Memory B cell (primary cell): Measurements from ENCODE around the gene ADA.
A peak's percentile ranks its signal among the peaks of the same experiment; 100 is the strongest.
"Not testable (repeated sequence)": the region's sequence is repeated elsewhere in the genome, so short reads cannot be mapped to it uniquely, and the experiment has no call there.

Experiments
- ATAC-seq: fragments of 150-1000 bp; cut with Tn5 transposase; 2 replicates; pipeline ENCODE4 v1.10.0; 2021; ENCODE audit warnings: low read depth, mild to moderate bottlenecking, moderate library complexity
- DNase-seq, 2 donors: peaks; one replicate each; pipeline ENCODE4 v3.0.0; 2022; ENCODE audit warnings: low spot score in 2 of 2
- H3K27ac Mint-ChIP-seq: one replicate; pipeline ENCODE4 v1.8.0; 2022; ENCODE audit warnings: mild to moderate bottlenecking, moderate library complexity, mixed read lengths
- H3K27me3 Mint-ChIP-seq: one replicate; pipeline ENCODE4 v1.8.0; 2022; ENCODE audit warnings: mixed read lengths
- H3K36me3 Mint-ChIP-seq: one replicate; pipeline ENCODE4 v1.8.0; 2022; ENCODE audit warnings: mild to moderate bottlenecking, mixed read lengths
- H3K4me1 Mint-ChIP-seq: one replicate; pipeline ENCODE4 v1.8.0; 2022; ENCODE audit warnings: mixed read lengths
- H3K4me3 Mint-ChIP-seq: one replicate; pipeline ENCODE4 v1.8.0; 2022; ENCODE audit warnings: mild to moderate bottlenecking, moderate library complexity, mixed read lengths
- H3K9me3 Mint-ChIP-seq: one replicate; pipeline ENCODE4 v1.8.0; 2022; ENCODE audit warnings: mixed read lengths

ADA gene

DNA sequence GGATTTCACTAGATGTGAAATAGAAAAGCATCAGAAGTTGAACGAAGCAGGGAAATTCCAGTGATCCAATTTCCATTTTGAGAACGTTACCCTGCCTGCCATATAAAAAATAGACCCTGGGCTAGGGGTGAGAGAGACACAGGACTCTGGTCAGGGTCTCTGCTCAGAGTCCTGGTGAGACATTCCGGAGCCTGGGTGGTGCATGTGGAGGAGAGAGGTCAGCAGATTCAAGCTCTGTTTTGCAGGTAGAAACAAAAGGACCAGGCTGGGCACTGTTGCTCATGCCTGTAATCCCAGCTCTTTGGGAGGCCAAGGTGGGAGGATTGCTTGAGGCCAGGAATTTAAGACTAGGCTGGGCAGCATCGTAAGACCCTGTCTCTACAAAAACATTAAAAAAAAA, 51.2 kb downstream of the ADA start:
- DNase-seq (no peak), ATAC-seq (no peak)
- H3K4me3 Mint-ChIP-seq: peak overlapping the region; percentile 84
- peaks cover 12% of the 10 kb centered on the region for H3K36me3 Mint-ChIP-seq
- H3K27ac Mint-ChIP-seq: no peak overlapping the region
- no peaks in the 10 kb centered on the region for H3K27me3 Mint-ChIP-seq
- peaks cover 40% of the 10 kb centered on the region for H3K4me1 Mint-ChIP-seq
- no peaks in the 10 kb centered on the region for H3K9me3 Mint-ChIP-seq

DNA sequence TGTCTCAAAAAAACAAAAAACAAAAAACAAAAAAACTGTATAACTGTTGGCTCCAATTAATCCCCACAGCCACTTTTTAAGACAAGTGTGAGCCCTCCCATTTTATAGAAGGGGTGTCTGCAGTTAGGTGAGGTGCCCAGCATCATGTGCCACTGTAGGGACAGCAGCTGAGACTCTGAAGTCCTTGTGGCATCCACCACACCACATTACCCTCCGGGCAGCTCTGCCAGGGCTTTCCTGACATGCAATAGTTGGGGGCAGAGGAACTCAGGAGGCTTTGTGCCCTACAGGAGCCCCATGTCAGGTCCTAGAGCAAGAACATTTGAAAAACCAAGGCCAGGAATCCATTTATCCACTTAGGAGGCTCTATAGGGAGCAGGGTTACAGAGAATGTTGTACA, 51.8 kb downstream of the ADA start:
- ATAC-seq (no peak), DNase-seq (no peak)
- H3K36me3 Mint-ChIP-seq: peaks cover 10% of the 10 kb centered on the region
- peak overlapping the region; percentile 84 for H3K4me3 Mint-ChIP-seq
- H3K4me1 Mint-ChIP-seq: peaks cover 42% of the 10 kb centered on the region
- H3K27ac Mint-ChIP-seq: no peak overlapping the region
- H3K9me3 Mint-ChIP-seq: no peaks in the 10 kb centered on the region
- H3K27me3 Mint-ChIP-seq: no peaks in the 10 kb centered on the region

DNA sequence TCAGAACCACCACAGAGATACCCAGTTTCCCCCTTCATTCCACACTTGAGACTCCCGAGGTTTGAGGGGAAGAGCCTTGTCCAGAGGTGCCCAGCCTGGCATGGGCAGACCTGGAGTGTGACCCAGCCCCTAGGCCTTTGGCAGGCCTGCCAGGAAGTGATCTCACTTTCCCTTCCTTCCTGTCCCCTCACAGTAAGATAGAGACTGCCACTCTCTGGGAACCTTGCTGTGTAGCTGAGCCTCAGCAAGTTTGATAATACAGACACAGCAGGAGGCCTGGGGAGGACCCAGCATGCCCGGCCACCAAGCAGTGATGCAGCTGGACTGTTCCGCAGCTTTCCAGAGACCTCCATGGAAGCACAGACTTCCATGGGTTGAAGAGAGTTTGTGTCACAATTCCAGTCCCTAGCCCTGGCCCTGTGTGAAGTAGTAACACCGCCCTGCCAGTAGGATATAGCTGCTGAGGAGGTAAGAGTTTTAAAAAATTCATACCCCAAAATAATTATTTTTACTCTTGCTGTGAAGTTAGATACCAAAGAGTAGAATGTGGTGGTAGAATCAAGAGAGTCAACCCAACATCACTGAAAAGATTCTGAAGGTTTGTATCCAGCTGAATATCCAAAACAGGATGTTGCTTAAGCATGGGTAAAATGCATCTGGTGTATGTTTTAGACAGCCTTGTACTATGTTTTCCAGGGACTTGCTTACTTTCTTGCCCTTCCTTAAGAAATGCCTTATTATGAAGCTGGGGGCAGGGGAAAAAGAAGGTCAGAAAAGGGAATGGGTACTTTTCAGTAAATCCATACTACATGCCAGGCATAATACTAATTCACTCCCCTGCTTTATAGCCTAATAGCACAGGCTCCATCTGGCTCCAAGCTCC, 52.8 kb downstream of the ADA start:
- ATAC-seq (peak; percentile 33), DNase-seq (no peak)
- Mint-ChIP-seq H3K27ac (no peak overlapping the region), H3K4me3 (peak overlapping the region; percentile 84), H3K36me3 (peaks cover 16% of the 10 kb centered on the region), H3K4me1 (peaks cover 49% of the 10 kb centered on the region), H3K27me3 (no peaks in the 10 kb centered on the region), H3K9me3 (no peaks in the 10 kb centered on the region)

DNA sequence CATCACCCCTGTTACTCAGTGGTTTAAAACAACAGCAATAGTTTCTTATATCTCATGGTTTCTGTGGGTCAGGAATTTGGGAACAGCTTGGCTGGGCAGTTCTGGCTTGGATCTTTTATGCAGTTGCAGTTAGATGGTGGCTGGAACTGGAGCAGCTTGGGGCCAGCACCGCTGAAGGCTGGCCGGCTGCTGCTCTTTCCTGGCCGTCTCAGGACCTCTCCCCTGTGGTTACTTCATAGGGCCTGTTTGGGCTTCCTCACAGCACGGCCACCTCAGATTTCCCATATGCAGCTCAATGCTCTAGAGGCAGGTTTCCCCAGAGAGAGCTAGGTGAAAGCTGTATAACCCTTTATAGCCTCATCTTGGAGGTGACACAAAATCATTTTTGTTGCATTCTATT, 53.6 kb downstream of the ADA start:
- peaks cover 20% of the 10 kb centered on the region for H3K36me3 Mint-ChIP-seq
- H3K27me3 Mint-ChIP-seq: no peaks in the 10 kb centered on the region
- no peaks in the 10 kb centered on the region for H3K9me3 Mint-ChIP-seq
- no peak for DNase-seq
- H3K27ac Mint-ChIP-seq: no peak overlapping the region
- H3K4me1 Mint-ChIP-seq: peaks cover 53% of the 10 kb centered on the region
- H3K4me3 Mint-ChIP-seq: peak overlapping the region; percentile 84
- no peak for ATAC-seq

DNA sequence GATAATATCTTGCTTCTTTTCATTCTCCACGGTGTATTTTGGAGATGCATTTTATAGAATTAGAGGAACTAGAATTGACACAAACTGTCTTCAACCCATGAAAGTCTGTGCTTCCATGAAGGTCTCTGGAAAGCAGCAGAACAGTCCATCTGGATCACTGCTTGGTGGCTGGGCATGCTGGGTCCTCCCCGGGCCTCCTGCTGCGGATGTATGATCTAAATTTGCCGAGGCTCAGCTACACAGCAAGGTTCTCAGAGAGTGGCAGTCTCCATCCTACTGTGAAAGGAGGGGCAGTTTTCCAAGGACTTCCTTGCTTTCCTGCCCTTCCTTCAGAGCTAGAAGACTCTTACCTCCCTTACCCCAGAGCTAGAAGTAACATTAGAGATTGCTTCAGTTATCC, 54.0 kb downstream of the ADA start:
- no peaks in the 10 kb centered on the region for H3K9me3 Mint-ChIP-seq
- ATAC-seq (no peak), DNase-seq (no peak)
- peaks cover 57% of the 10 kb centered on the region for H3K4me1 Mint-ChIP-seq
- H3K27ac Mint-ChIP-seq: no peak overlapping the region
- peaks cover 24% of the 10 kb centered on the region for H3K36me3 Mint-ChIP-seq
- H3K27me3 Mint-ChIP-seq: no peaks in the 10 kb centered on the region
- peak overlapping the region; percentile 84 for H3K4me3 Mint-ChIP-seq

DNA sequence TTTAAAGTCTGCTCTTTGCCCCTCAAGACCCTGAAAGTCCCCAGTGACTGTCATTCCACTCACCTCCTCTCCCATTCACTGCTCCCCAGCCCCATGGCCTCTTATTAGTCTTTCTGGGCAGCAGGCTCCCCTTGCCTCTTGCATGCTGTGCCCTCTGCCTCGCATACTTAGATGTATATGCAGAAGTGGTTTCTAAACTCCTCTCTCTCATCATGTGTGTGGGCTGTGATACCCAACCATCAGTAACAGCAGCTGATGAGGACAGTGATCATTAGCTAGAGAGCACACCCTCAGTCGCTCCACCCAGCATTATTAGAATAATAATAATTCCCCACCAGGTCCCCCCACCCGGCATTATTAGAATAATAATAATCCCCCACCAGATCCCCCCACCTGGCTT, 54.6 kb downstream of the ADA start:
- Mint-ChIP-seq H3K4me3 (peak overlapping the region; percentile 66), H3K36me3 (peaks cover 21% of the 10 kb centered on the region), H3K4me1 (peaks cover 59% of the 10 kb centered on the region), H3K27me3 (no peaks in the 10 kb centered on the region), H3K27ac (no peak overlapping the region), H3K9me3 (no peaks in the 10 kb centered on the region)
- ATAC-seq (peak; percentile 62), DNase-seq (no peak)

DNA sequence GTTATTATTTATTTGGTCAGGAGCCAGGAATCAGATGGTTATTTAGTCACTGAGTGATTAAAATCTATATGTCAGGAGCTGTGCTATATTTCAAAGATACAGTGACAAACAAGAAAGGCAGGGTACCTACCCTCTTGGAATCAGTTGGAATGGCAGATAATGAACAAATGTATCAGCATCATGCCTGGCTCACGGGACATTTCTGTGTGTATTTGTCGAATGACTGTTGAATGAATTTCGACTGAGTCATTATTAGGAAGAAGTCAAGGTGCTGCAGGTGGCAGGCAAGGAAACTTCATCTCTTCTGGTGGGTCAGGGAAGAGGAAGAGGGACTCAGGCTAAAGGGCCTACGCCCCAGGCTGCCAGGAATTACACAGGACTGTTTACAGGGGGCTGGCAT, 55.5 kb downstream of the ADA start:
- DNase-seq (no peak), ATAC-seq (no peak)
- no peak overlapping the region for H3K27ac Mint-ChIP-seq
- peaks cover 62% of the 10 kb centered on the region for H3K4me1 Mint-ChIP-seq
- H3K27me3 Mint-ChIP-seq: no peaks in the 10 kb centered on the region
- H3K4me3 Mint-ChIP-seq: peak overlapping the region; percentile 66
- H3K36me3 Mint-ChIP-seq: peaks cover 24% of the 10 kb centered on the region
- H3K9me3 Mint-ChIP-seq: no peaks in the 10 kb centered on the region

DNA sequence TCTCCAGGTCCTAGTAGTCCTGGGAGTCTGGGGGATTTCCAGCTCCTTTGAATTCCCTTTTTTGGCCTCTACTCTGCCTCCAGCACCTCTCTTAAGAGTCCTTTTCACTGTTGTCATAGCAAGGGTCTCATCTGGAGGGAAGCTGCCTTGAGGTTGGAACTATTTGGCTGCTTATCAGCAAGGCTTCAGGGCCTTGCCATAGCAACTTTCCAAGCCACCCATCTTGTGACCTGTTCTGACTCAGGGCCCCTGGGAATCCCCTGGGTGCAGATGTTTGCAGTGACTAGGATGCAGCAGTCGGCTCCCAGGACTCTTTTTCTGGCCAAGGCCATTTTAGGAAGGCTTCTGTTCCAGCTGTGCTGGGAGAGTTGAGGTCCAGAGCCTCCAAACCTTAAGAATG, 56.8 kb downstream of the ADA start:
- no peaks in the 10 kb centered on the region for H3K9me3 Mint-ChIP-seq
- DNase-seq: no peak
- no peaks in the 10 kb centered on the region for H3K27me3 Mint-ChIP-seq
- peak; percentile 57 for ATAC-seq
- H3K36me3 Mint-ChIP-seq: peaks cover 25% of the 10 kb centered on the region
- H3K27ac Mint-ChIP-seq: peak overlapping the region; percentile 93
- peak overlapping the region; percentile 55 for H3K4me3 Mint-ChIP-seq
- peaks cover 53% of the 10 kb centered on the region for H3K4me1 Mint-ChIP-seq

DNA sequence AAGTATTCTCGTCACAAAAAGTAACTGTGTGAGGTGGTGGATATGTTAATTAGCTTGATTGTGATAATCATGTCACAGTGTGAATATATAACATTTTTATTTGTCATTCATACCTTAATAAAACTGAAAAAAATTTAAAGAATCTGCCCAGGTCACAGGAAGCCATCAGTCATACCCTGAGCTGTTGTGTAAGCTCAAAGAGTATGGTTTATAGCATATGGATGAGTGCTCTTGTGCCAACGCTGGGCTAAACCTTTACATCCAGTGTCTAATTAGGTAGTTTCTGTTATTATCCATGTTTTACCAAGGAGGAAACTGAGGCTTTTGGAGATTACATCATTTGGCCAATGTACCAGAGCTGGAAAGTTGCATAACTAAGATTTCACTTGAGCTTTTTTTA, 57.7 kb downstream of the ADA start:
- no peak overlapping the region for H3K4me3 Mint-ChIP-seq
- DNase-seq (no peak), ATAC-seq (no peak)
- no peaks in the 10 kb centered on the region for H3K9me3 Mint-ChIP-seq
- no peaks in the 10 kb centered on the region for H3K27me3 Mint-ChIP-seq
- peak overlapping the region; percentile 93 for H3K27ac Mint-ChIP-seq
- H3K4me1 Mint-ChIP-seq: peaks cover 54% of the 10 kb centered on the region
- H3K36me3 Mint-ChIP-seq: peaks cover 27% of the 10 kb centered on the region

DNA sequence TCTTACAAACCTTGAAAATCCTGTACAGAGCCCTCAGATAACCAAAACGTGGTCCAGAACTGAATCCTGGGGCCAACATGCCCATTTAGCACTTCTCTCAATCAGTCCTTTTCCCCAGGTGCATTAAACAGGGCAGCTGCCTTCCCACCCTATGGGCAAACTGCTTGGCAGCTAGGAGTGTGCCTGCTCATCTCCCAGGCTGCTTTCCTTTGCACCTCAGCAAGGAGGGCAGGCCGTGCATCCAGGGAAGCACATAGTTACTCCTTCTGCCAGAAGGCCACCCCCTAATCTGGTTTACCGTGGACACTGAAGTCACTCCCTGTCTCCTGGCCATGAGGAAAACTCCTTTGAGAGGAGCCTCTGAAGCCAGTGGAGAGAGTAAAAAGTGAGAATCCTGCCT, 59.1 kb downstream of the ADA start:
- ATAC-seq (no peak), DNase-seq (no peak)
- Mint-ChIP-seq H3K4me1 (peaks cover 56% of the 10 kb centered on the region), H3K4me3 (no peak overlapping the region), H3K9me3 (peaks cover 2% of the 10 kb centered on the region), H3K27me3 (no peaks in the 10 kb centered on the region), H3K27ac (peak overlapping the region; percentile 97), H3K36me3 (peaks cover 35% of the 10 kb centered on the region)

DNA sequence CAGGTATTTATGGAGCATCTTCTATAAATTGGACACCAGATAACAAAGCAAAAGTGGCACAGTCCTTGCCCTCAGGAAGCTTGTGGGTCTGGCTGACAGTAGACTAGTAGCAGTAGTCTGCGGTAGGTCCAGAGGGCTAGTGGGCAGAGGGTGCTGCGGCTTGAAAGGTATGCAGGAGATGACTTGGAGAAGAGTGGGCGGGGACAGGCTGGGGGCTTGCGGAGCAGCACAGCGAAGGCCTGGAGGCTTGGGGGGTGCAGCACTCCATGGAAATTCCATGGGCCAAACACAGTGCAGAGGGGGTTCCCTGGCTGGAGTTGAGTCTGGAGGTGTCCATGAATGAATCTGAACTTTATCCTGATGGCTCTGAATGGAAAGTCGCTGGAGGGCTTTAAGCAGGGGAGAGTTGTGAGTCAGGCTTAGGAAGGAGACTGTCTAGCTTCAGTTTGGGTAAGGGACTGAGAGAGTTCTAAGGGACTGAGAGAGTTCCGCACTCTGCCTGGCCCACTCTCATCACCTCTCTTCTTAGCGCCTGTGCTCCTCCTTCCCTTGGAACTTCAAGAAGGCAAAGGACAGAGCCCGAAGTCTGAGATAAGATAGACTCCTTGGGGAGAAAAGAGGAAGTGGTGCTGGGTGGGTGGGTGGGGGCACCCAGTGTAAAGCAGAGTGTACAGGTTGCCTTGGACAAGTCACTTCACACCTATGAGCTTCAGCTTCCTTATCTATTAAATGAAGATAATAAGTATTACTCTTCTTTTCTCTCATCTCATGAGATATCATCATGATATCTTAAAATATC, 60.3 kb downstream of the ADA start:
- DNase-seq: no peak
- peak overlapping the region; percentile 97 for H3K27ac Mint-ChIP-seq
- peaks cover 2% of the 10 kb centered on the region for H3K9me3 Mint-ChIP-seq
- no peaks in the 10 kb centered on the region for H3K27me3 Mint-ChIP-seq
- ATAC-seq: peak; percentile 39
- peaks cover 60% of the 10 kb centered on the region for H3K4me1 Mint-ChIP-seq
- peak overlapping the region; percentile 58 for H3K4me3 Mint-ChIP-seq
- peaks cover 35% of the 10 kb centered on the region for H3K36me3 Mint-ChIP-seq

DNA sequence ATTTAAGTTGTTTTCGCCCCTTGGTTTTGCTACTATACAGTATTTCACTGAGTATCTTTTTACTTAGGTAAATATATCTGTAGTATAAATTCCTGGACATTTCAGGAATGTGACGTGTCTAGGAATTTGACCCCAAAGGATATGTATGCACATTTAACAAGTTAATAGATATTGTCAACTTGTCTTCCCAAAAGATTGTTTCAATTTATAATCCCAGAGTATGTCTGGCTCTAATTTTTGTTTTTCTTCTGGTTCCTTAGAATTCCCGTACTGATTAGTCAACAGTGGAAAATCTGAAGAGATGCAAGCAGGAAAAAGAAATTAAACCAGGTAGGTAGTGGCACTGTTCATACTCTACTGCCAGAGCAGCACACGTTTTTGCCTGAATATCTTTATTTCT, 62.0 kb downstream of the ADA start:
- Mint-ChIP-seq H3K9me3 (peaks cover 2% of the 10 kb centered on the region), H3K27ac (peak overlapping the region; percentile 97), H3K4me3 (no peak overlapping the region), H3K4me1 (peaks cover 67% of the 10 kb centered on the region), H3K36me3 (peaks cover 33% of the 10 kb centered on the region), H3K27me3 (no peaks in the 10 kb centered on the region)
- DNase-seq: no peak
- ATAC-seq: no peak

DNA sequence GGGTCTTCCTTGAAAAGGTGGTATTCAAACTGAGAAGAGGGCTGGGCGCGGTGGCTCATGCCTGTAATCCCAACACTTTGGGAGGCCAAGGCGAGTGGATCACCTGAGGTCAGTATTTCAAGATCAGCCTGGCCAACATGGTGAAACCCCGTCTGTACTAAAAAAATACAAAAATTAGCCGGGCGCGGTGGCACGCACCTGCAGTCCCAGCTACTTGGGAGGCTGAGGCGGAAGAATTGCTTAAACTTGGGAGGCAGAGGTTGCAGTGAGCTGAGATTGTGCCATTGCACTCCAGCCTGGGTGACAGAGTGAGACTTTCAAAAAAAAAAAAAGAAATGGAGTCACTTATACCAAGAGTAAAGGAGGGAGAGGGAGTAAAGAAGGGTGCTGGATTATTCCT, 63.2 kb downstream of the ADA start:
- not testable (repeated sequence) for DNase-seq, H3K9me3 Mint-ChIP-seq, ATAC-seq, H3K27me3 Mint-ChIP-seq
- peaks cover 26% of the 10 kb centered on the region for H3K36me3 Mint-ChIP-seq
- peaks cover 68% of the 10 kb centered on the region for H3K4me1 Mint-ChIP-seq
- H3K27ac Mint-ChIP-seq: peak overlapping the region; percentile 97
- peak overlapping the region; percentile 92 for H3K4me3 Mint-ChIP-seq
